ENCODE data around the gene SPAG6. TPM values are rescaled to one million over a fixed set of nuclear protein-coding genes. Genes with fewer than 3 reads are reported as not detected.
A peak's percentile ranks its signal among the peaks of the same experiment; 100 is the strongest.

The SPAG6 gene
- total and polyA plus RNA-seq, 4 donors = 0.23 TPM; not detected in 3

DNA sequence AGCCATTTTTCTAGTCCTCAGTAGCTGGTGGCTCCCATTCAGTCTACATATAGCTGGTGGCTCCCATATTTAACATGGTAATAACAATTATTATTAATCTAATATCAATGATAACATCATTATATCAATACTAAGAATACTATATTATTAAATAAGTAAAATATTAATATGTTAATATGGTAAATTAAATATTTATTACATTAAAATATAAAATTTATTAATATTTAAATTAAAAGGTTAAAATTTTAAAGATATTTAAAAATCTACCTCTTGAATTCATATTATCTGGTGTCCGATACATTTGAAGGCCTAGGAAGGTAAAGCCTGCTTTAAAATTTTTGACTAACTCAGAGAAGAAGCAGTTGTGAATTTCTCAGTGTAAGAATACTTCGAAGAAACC is 69.8 kb downstream of the SPAG6 start:
- Histone ChIP-seq H3K36me3 (ENCODE audit: control insufficient read depth in 4 of 4, insufficient read depth in 3 of 4, low read depth in 1 of 4, low read length in 3 of 4) (no peaks in the 10 kb centered on the region), H3K27ac (ENCODE audit: low read depth in 1 of 2, low read length in 2 of 2) (no peak overlapping the region), H3K9me3 (ENCODE audit: control insufficient read depth in 4 of 4, low read length in 3 of 4) (no peaks in the 10 kb centered on the region), H3K4me1 (ENCODE audit: control insufficient read depth in 4 of 4, insufficient read depth in 4 of 4, low read length in 3 of 4) (peaks cover 0 to 1% (median 0%) of the 10 kb centered on the region in 4 donors), H3K4me3 (ENCODE audit: low read depth in 1 of 3, low read length in 3 of 3) (no peak overlapping the region), H3K27me3 (ENCODE audit: control insufficient read depth in 4 of 4, insufficient read depth in 4 of 4, low read length in 3 of 4) (no peaks in the 10 kb centered on the region), H3K9ac (ENCODE audit: low read depth in 1 of 2, low read length in 2 of 2) (no peak overlapping the region)
- no peak for DNase-seq (ENCODE audit: low spot score)
- WGBS = 95% methylated on average over 2 of the region's 2 CpGs
- TF ChIP-seq, protein P1, sequence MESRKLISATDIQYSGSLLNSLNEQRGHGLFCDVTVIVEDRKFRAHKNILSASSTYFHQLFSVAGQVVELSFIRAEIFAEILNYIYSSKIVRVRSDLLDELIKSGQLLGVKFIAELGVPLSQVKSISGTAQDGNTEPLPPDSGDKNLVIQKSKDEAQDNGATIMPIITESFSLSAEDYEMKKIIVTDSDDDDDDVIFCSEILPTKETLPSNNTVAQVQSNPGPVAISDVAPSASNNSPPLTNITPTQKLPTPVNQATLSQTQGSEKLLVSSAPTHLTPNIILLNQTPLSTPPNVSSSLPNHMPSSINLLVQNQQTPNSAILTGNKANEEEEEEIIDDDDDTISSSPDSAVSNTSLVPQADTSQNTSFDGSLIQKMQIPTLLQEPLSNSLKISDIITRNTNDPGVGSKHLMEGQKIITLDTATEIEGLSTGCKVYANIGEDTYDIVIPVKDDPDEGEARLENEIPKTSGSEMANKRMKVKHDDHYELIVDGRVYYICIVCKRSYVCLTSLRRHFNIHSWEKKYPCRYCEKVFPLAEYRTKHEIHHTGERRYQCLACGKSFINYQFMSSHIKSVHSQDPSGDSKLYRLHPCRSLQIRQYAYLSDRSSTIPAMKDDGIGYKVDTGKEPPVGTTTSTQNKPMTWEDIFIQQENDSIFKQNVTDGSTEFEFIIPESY (IDR thresholded peaks at IDR 0.05) = no peak
- no peak for TF ChIP-seq RXRA (IDR thresholded peaks at IDR 0.05)
- no peak for TF ChIP-seq JUND (IDR thresholded peaks at IDR 0.05)
- no peak for TF ChIP-seq FOXA2 (IDR thresholded peaks at IDR 0.05)
- no peak for TF ChIP-seq RAD21 (IDR thresholded peaks at IDR 0.05)

DNA sequence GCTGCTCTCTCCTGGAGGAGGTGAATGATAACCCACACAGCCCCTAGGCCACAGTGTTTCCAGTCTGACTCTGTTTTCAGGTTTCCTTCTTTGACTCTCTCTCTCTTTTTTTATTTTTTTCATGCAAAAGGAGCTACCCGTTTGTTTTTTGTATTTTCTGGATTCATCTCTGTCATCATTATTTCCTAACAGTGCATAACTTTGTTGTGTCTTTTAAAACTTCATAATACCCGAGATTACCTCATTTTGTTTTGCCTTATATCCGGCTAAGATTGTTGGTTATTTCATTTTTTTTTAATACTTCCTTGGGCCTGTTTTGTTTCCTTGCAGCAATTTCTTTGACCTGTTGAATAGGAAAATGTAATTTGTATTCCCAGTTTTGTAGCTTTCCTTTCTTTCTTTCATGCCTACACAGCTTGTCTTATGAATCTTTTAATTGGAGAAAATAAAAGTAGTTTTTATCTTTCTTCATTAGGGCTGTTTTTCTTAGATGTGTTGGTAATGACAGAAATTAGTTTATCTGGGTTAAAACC is 72.5 kb downstream of the SPAG6 start:
- no peak overlapping the region for H3K9ac ChIP-seq (ENCODE audit: low read depth in 1 of 2, low read length in 2 of 2)
- H3K27ac ChIP-seq (ENCODE audit: low read depth in 1 of 2, low read length in 2 of 2) = no peak overlapping the region
- TF ChIP-seq GABPA (IDR thresholded peaks at IDR 0.05 in 1 of 2, conservative IDR thresholded peaks at IDR 0.05 in 1 of 2) (no peak), RAD21 (IDR thresholded peaks at IDR 0.05) (no peak), YY1 (IDR thresholded peaks at IDR 0.05) (no peak), HNF4G (IDR thresholded peaks at IDR 0.05) (no peak)
- TF ChIP-seq, protein P2, sequence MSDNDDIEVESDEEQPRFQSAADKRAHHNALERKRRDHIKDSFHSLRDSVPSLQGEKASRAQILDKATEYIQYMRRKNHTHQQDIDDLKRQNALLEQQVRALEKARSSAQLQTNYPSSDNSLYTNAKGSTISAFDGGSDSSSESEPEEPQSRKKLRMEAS (IDR thresholded peaks at IDR 0.05) = no peak
- TF ChIP-seq, protein P3, sequence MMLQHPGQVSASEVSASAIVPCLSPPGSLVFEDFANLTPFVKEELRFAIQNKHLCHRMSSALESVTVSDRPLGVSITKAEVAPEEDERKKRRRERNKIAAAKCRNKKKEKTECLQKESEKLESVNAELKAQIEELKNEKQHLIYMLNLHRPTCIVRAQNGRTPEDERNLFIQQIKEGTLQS (IDR thresholded peaks at IDR 0.05) = no peak
- H3K4me3 ChIP-seq (ENCODE audit: low read depth in 1 of 3, low read length in 3 of 3) = no peak overlapping the region
- H3K4me1 ChIP-seq (ENCODE audit: control insufficient read depth in 4 of 4, insufficient read depth in 4 of 4, low read length in 3 of 4) = no peaks in the 10 kb centered on the region
- no peaks in the 10 kb centered on the region for H3K9me3 ChIP-seq (ENCODE audit: control insufficient read depth in 4 of 4, low read length in 3 of 4)
- WGBS = 76% methylated on average over 3 of the region's 3 CpGs
- H3K27me3 ChIP-seq (ENCODE audit: control insufficient read depth in 4 of 4, insufficient read depth in 4 of 4, low read length in 3 of 4) = no peaks in the 10 kb centered on the region
- H3K36me3 ChIP-seq (ENCODE audit: control insufficient read depth in 4 of 4, insufficient read depth in 3 of 4, low read depth in 1 of 4, low read length in 3 of 4) = no peaks in the 10 kb centered on the region
- DNase-seq (ENCODE audit: low spot score) = no peak

DNA sequence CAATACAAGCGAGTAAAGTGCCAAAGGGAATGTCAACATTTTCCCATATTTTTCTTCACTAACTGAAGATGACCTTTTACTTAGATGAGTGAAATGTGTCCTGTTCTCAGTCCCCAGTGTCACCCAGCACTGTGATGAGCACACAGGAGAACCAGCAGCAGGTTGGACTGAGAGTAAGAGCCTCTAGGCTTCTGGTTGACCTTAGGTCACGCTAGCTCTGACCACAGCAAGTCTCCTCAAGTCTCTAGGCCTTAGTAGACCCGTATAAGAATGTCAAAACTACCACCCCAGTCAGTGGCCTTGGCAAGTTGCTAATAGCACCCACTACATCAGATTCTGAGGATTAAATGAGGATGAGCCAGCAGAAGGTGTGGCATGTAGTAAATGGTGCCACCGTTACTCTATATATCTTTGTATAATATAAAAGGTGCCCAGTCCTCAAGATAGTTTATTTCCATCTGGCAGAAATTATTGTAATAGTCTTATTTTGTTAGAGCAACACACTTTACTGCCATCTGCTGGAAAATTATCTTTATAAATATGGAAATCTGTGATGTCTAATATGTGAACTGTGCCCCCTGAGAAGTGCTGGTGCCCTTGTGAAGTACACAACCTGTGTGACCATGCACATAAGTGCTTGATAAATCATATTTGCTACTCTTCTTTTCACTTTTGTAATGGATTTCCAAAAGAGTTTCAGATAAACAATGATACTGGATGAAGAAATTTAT is 75.7 kb downstream of the SPAG6 start:
- Histone ChIP-seq H3K36me3 (ENCODE audit: control insufficient read depth in 4 of 4, insufficient read depth in 3 of 4, low read depth in 1 of 4, low read length in 3 of 4) (no peaks in the 10 kb centered on the region), H3K27me3 (ENCODE audit: control insufficient read depth in 4 of 4, insufficient read depth in 4 of 4, low read length in 3 of 4) (no peaks in the 10 kb centered on the region), H3K9me3 (ENCODE audit: control insufficient read depth in 4 of 4, low read length in 3 of 4) (no peaks in the 10 kb centered on the region), H3K9ac (ENCODE audit: low read depth in 1 of 2, low read length in 2 of 2) (no peak overlapping the region), H3K27ac (ENCODE audit: low read depth in 1 of 2, low read length in 2 of 2) (no peak overlapping the region), H3K4me3 (ENCODE audit: low read depth in 1 of 3, low read length in 3 of 3) (no peak overlapping the region), H3K4me1 (ENCODE audit: control insufficient read depth in 4 of 4, insufficient read depth in 4 of 4, low read length in 3 of 4) (no peaks in the 10 kb centered on the region)
- TF ChIP-seq RXRA (IDR thresholded peaks at IDR 0.05) (no peak), SP1 (IDR thresholded peaks at IDR 0.05) (no peak), YY1 (IDR thresholded peaks at IDR 0.05) (no peak), RAD21 (IDR thresholded peaks at IDR 0.05) (peak; percentile 43 to 59), FOXA1 (IDR thresholded peaks at IDR 0.05) (no peak), NR2F2 (IDR thresholded peaks at IDR 0.05) (no peak)
- TF ChIP-seq, protein P4, sequence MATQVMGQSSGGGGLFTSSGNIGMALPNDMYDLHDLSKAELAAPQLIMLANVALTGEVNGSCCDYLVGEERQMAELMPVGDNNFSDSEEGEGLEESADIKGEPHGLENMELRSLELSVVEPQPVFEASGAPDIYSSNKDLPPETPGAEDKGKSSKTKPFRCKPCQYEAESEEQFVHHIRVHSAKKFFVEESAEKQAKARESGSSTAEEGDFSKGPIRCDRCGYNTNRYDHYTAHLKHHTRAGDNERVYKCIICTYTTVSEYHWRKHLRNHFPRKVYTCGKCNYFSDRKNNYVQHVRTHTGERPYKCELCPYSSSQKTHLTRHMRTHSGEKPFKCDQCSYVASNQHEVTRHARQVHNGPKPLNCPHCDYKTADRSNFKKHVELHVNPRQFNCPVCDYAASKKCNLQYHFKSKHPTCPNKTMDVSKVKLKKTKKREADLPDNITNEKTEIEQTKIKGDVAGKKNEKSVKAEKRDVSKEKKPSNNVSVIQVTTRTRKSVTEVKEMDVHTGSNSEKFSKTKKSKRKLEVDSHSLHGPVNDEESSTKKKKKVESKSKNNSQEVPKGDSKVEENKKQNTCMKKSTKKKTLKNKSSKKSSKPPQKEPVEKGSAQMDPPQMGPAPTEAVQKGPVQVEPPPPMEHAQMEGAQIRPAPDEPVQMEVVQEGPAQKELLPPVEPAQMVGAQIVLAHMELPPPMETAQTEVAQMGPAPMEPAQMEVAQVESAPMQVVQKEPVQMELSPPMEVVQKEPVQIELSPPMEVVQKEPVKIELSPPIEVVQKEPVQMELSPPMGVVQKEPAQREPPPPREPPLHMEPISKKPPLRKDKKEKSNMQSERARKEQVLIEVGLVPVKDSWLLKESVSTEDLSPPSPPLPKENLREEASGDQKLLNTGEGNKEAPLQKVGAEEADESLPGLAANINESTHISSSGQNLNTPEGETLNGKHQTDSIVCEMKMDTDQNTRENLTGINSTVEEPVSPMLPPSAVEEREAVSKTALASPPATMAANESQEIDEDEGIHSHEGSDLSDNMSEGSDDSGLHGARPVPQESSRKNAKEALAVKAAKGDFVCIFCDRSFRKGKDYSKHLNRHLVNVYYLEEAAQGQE (IDR thresholded peaks at IDR 0.05) = no peak
- TF ChIP-seq, protein P1 (IDR thresholded peaks at IDR 0.05) = no peak
- TF ChIP-seq, protein P5, sequence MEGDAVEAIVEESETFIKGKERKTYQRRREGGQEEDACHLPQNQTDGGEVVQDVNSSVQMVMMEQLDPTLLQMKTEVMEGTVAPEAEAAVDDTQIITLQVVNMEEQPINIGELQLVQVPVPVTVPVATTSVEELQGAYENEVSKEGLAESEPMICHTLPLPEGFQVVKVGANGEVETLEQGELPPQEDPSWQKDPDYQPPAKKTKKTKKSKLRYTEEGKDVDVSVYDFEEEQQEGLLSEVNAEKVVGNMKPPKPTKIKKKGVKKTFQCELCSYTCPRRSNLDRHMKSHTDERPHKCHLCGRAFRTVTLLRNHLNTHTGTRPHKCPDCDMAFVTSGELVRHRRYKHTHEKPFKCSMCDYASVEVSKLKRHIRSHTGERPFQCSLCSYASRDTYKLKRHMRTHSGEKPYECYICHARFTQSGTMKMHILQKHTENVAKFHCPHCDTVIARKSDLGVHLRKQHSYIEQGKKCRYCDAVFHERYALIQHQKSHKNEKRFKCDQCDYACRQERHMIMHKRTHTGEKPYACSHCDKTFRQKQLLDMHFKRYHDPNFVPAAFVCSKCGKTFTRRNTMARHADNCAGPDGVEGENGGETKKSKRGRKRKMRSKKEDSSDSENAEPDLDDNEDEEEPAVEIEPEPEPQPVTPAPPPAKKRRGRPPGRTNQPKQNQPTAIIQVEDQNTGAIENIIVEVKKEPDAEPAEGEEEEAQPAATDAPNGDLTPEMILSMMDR (IDR thresholded peaks at IDR 0.05; ENCODE audit: low read depth, low read length, missing input control) = peak; percentile 5
- 91% methylated on average over 4 of the region's 4 CpGs for WGBS
- no peak for DNase-seq (ENCODE audit: low spot score)

Data from liver (tissue), 9 donors.